HepG2 (cell line): ENCODE results near the gene AXIN2. TPM values are rescaled to one million over a fixed set of nuclear protein-coding genes. Genes with fewer than 3 reads are reported as not detected.

Source experiments
- ATAC-seq: fragments of 200-7000 bp; cut with Tn5 transposase; 3 replicates; pipeline ENCODE4 v1.9.1; 2020; ENCODE audit warnings: mild to moderate bottlenecking, moderate library complexity
- BruUV-seq: library from RNA; stranded (reverse); fragments of 400-500 nt; replicated peaks from 2 replicates; lab custom pipeline; 2021; lab: Mats Ljungman, UMichigan
- CTCF ChIA-PET: fragments of 300-600 bp; formaldehyde crosslinking; extraction: SDS; loops from one replicate; lab custom pipeline; 2021; ENCODE audit warnings: low total read pairs, inconsistent platforms, low intra/inter-chr PET ratio; lab: Yijun Ruan, JAX
- POLR2A ChIA-PET: fragments of 350-600 bp; sonication (Branson Sonifier 250); formaldehyde crosslinking; loops from one replicate; lab custom pipeline; 2020; ENCODE audit warnings: antibody characterized with exemption, inconsistent platforms; lab: Yijun Ruan, JAX
- DNase-seq: peaks from one replicate; pipeline ENCODE4 v3.0.0-alpha.2; 2015; ENCODE audit warnings: low spot score
- FAIRE-seq: peaks from 3 replicates; lab custom pipeline; 2011; peaks lifted over from hg19 to GRCh38; lab: Jason Lieb, UNC
- H2AFZ ChIP-seq: one replicate; pipeline ENCODE4 v1.6.1; 2011; ENCODE audit warnings: low read length, inconsistent platforms
- H3K27ac ChIP-seq: fragments of 300-600 bp; 3 replicates; pipeline ENCODE4 v1.8.0; 2011; ENCODE audit warnings: mixed run types, mild to moderate bottlenecking, mixed read lengths, low read length, inconsistent platforms; ENCODE audit not compliant: insufficient read depth; ENCODE audit errors: extremely low read length
- H3K27me3 ChIP-seq, 2 experiments: fragments of 200-600 bp in 1 of 2; 2 replicates in 1 of 2; 3 replicates in 1 of 2; pipeline versions ENCODE4 v1.6.0 to v1.8.0; 2011; ENCODE audit warnings: low read length in 2 of 2, mild to moderate bottlenecking in 2 of 2, moderate library complexity in 2 of 2, inconsistent platforms in 1 of 2; ENCODE audit not compliant: insufficient read depth in 2 of 2, control insufficient read depth in 1 of 2
- H3K36me3 ChIP-seq, 2 experiments: fragments of 200-600 bp in 1 of 2; replicated peaks in 1 of 2; 2 replicates in 1 of 2; 3 replicates in 1 of 2; pipeline versions ENCODE4 v1.5.1 to v1.8.0; 2011; ENCODE audit warnings: low read length in 2 of 2, inconsistent platforms in 1 of 2; ENCODE audit not compliant: insufficient read depth in 2 of 2, control insufficient read depth in 1 of 2
- H3K4me1 ChIP-seq: 2 replicates; pipeline ENCODE4 v1.5.1; 2012; ENCODE audit warnings: low read length, inconsistent platforms; ENCODE audit not compliant: insufficient read depth
- H3K4me2 ChIP-seq: 2 replicates; pipeline ENCODE4 v1.6.0; 2011; ENCODE audit warnings: low read depth, low read length, inconsistent platforms
- H3K4me3 ChIP-seq, 3 experiments: fragments of 200-600 bp in 1 of 3; sonication (generic), shearing (Covaris generic) in 1 of 3; replicated peaks in 1 of 3; 2 replicates each; pipeline ENCODE4 v1.5.1; 2011 to 2016; ENCODE audit warnings: low read length in 3 of 3, inconsistent platforms in 2 of 3, low read depth in 2 of 3, mild to moderate bottlenecking in 2 of 3, control low read depth in 1 of 3, mixed read lengths in 1 of 3; ENCODE audit not compliant: insufficient read depth in 1 of 3
- H3K79me2 ChIP-seq: one replicate; pipeline ENCODE4 v1.6.1; 2011; ENCODE audit warnings: low read length, inconsistent platforms; ENCODE audit not compliant: insufficient read depth
- H3K9ac ChIP-seq: 2 replicates; pipeline ENCODE4 v1.6.0; 2011; ENCODE audit warnings: mild to moderate bottlenecking, low read depth, low read length, inconsistent platforms; ENCODE audit not compliant: insufficient read depth
- H3K9me3 ChIP-seq: 2 replicates; pipeline ENCODE4 v1.5.1; 2012; ENCODE audit warnings: mild to moderate bottlenecking, low read length
- H4K20me1 ChIP-seq: 2 replicates; pipeline ENCODE4 v1.6.0; 2011; ENCODE audit warnings: inconsistent platforms, mild to moderate bottlenecking, low read length, moderate library complexity; ENCODE audit not compliant: insufficient read depth
- ARHGAP35 ChIP-seq: sonication (generic); formaldehyde crosslinking; IDR thresholded peaks from 2 replicates; pipeline ENCODE4 v1.9.0; 2022; ENCODE audit warnings: mild to moderate bottlenecking, inconsistent platforms, moderate library complexity, missing genetic modification reagents, borderline replicate concordance
- BRD4 ChIP-seq: sonication (generic); formaldehyde crosslinking; IDR thresholded peaks from 2 replicates; pipeline ENCODE4 v1.4.0; 2020; ENCODE audit warnings: missing genetic modification reagents
- REXO4 ChIP-seq: sonication (generic); formaldehyde crosslinking; IDR thresholded peaks from 2 replicates; pipeline ENCODE4 v1.8.0; 2022; ENCODE audit warnings: missing genetic modification reagents, mild to moderate bottlenecking, borderline replicate concordance
- TCF12 ChIP-seq, 2 experiments: fragments of 450-650 bp in 1 of 2; sonication (generic) in 1 of 2; formaldehyde crosslinking in 1 of 2; IDR thresholded peaks; 2 replicates each; pipeline versions ENCODE4 v1.6.1 to v1.8.0; 2017 to 2022; ENCODE audit warnings: antibody characterized with exemption in 1 of 2, mild to moderate bottlenecking in 1 of 2, missing genetic modification reagents in 1 of 2, moderate library complexity in 1 of 2
- THAP11 ChIP-seq: IDR thresholded peaks from 2 replicates; pipeline ENCODE4 v1.6.1; 2016; ENCODE audit warnings: missing biosample characterization, missing genetic modification reagents
- ZNF136 ChIP-seq: sonication (generic); formaldehyde crosslinking; IDR thresholded peaks from 2 replicates; pipeline ENCODE4 v1.8.1; 2022; ENCODE audit warnings: low read depth, mild to moderate bottlenecking, moderate library complexity, missing genetic modification reagents
- ZNF143 ChIP-seq: sonication (generic); formaldehyde crosslinking; IDR thresholded peaks from 2 replicates; pipeline ENCODE4 v1.4.0; 2020; ENCODE audit warnings: missing genetic modification reagents
- ZNF572 ChIP-seq: sonication (generic); formaldehyde crosslinking; IDR thresholded peaks from 2 replicates; pipeline ENCODE4 v1.5.1; 2020; ENCODE audit warnings: mild to moderate bottlenecking, missing genetic modification reagents
- WGBS: methylation state at CpG from one replicate; pipeline ENCODE4 v1.1.6; 2017; ENCODE audit warnings: low lambda C conversion rate; 5-methylcytosine and 5-hydroxymethylcytosine counted together
- in situ Hi-C: cut with HindIII; loops from 2 replicates; pipeline ENCODE4 v1.10.0; 2017; ENCODE audit warnings: low pct_unique_long_range_greater_than_20kb; ENCODE audit not compliant: extremely low pct_ligation_motif_present
- intact Hi-C: fragments of 100-400 bp; cut with micrococcal nuclease; formaldehyde crosslinking; loops from one replicate; pipeline ENCODE4 v1.10.0; 2022; ENCODE audit not compliant: unreplicated experiment
- polyA plus RNA-seq, 8 experiments: library from polyadenylated mRNA; depleted of rRNA in 3 of 8; stranded (reverse) in 7 of 8; unstranded in 1 of 8; fragments of >200 nt; fragmentation: Illumina TruSeq in 4 of 8; extraction: Trizol in 4 of 8; gene quantifications; 2 replicates each; pipeline versions ENCODE4 v1.2.1 to v1.2.3, GENCODE V29; 2011 to 2016; ENCODE audit warnings: low read depth in 4 of 8, missing spikeins in 1 of 8, mixed read lengths in 1 of 8; ENCODE audit not compliant: insufficient read depth in 1 of 8
- total RNA-seq, 5 experiments: library from RNA; depleted of rRNA; stranded (reverse); fragments of >200 nt; fragmentation: Illumina TruSeq; extraction: Trizol; gene quantifications; 2 replicates each; pipeline ENCODE4 v1.2.3, GENCODE V29; 2016; ENCODE audit warnings: low read depth in 1 of 5
- TF ChIP-seq, protein P1 (sequence below): sonication (generic); formaldehyde crosslinking; IDR thresholded peaks from 2 replicates; pipeline ENCODE4 v1.8.0; 2022; ENCODE audit warnings: mild to moderate bottlenecking, missing genetic modification reagents; ENCODE audit not compliant: insufficient replicate concordance
- TF ChIP-seq, protein P2 (sequence below): sonication (generic); formaldehyde crosslinking; IDR thresholded peaks from 2 replicates; pipeline ENCODE4 v1.9.0; 2021; ENCODE audit warnings: missing genetic modification reagents, mild to moderate bottlenecking, borderline replicate concordance
- TF ChIP-seq, protein P3 (sequence below), 2 experiments: sonication (generic) in 1 of 2; formaldehyde crosslinking in 1 of 2; IDR thresholded peaks; 2 replicates each; pipeline versions ENCODE4 v1.4.0 to v1.6.1; 2016 to 2020; ENCODE audit warnings: borderline replicate concordance in 1 of 2, low read depth in 1 of 2, mild to moderate bottlenecking in 1 of 2, missing genetic modification reagents in 1 of 2
- TF ChIP-seq, protein P4 (sequence below): sonication (generic); formaldehyde crosslinking; IDR thresholded peaks from 2 replicates; pipeline ENCODE4 v1.8.0; 2022; ENCODE audit warnings: low read depth, missing genetic modification reagents
- TF ChIP-seq, protein P5 (sequence below): IDR thresholded peaks from 2 replicates; pipeline ENCODE4 v1.6.1; 2016
- TF ChIP-seq, protein P6 (sequence below): sonication (generic); formaldehyde crosslinking; IDR thresholded peaks from 2 replicates; pipeline ENCODE4 v1.8.0; 2022; ENCODE audit warnings: mild to moderate bottlenecking, missing genetic modification reagents, moderate library complexity

AXIN2 gene
- total and polyA plus RNA-seq, 2 of the 13 experiments (the other 11 are each of a cell fraction or from before 2014, with no cell fraction given): 58.6 to 63.4 TPM

DNA sequence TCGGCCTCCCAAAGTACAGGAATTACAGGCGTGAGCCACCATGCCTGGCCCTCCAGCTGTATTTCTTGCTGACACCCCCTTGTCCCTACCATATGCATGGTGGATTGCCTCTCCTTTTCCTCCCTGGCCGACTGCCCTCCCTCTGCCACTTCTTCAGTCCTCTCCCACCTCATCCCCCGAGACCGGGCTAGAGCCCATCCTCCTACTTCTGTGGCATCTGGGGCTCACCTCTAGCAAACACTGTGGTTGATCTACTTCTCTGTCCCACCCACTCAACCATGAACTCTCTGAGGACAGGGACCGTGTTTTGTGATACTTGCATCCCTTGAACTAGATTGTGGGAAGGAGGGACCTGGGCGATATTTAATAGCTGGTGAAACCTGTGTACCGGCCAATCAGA is 7.5 kb upstream of the AXIN2 start:
- 78% methylated on average over 8 of the region's 8 CpGs for WGBS
- intact Hi-C loops: no loop called here
- in situ Hi-C loops: no loop called here
- H3K79me2 ChIP-seq: no peaks in the 10 kb centered on the region
- CTCF ChIA-PET: no interaction called here
- H3K27ac ChIP-seq: no peak overlapping the region
- no peaks in the 10 kb centered on the region for H4K20me1 ChIP-seq
- FAIRE-seq (no peak), DNase-seq (no peak), ATAC-seq (no peak)
- H3K4me2 ChIP-seq: no peak overlapping the region
- H3K9me3 ChIP-seq: no peaks in the 10 kb centered on the region
- no peak overlapping the region for H2AFZ ChIP-seq
- no peak overlapping the region for H3K9ac ChIP-seq
- POLR2A ChIA-PET: interaction anchor here (1.5 kb wide), 1 partner anchor 10 kb away, joined by 3 read pairs; no protein-coding TSS in a partner anchor
- H3K4me3 ChIP-seq: no peak overlapping the region
- H3K27me3 ChIP-seq: no peaks in the 10 kb centered on the region
- H3K4me1 ChIP-seq: peaks cover 42% of the 10 kb centered on the region
- no TSS peak for BruUV-seq
- no peaks in the 10 kb centered on the region for H3K36me3 ChIP-seq
- no peak for TF ChIP-seq ZNF572 (CRISPR knock-in tag)
- no peak for TF ChIP-seq THAP11 (CRISPR knock-in tag)
- TF ChIP-seq, protein P1, sequence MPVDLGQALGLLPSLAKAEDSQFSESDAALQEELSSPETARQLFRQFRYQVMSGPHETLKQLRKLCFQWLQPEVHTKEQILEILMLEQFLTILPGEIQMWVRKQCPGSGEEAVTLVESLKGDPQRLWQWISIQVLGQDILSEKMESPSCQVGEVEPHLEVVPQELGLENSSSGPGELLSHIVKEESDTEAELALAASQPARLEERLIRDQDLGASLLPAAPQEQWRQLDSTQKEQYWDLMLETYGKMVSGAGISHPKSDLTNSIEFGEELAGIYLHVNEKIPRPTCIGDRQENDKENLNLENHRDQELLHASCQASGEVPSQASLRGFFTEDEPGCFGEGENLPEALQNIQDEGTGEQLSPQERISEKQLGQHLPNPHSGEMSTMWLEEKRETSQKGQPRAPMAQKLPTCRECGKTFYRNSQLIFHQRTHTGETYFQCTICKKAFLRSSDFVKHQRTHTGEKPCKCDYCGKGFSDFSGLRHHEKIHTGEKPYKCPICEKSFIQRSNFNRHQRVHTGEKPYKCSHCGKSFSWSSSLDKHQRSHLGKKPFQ: no peak
- TF ChIP-seq, protein P2, sequence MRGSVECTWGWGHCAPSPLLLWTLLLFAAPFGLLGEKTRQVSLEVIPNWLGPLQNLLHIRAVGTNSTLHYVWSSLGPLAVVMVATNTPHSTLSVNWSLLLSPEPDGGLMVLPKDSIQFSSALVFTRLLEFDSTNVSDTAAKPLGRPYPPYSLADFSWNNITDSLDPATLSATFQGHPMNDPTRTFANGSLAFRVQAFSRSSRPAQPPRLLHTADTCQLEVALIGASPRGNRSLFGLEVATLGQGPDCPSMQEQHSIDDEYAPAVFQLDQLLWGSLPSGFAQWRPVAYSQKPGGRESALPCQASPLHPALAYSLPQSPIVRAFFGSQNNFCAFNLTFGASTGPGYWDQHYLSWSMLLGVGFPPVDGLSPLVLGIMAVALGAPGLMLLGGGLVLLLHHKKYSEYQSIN (CRISPR knock-in tag): no peak
- TF ChIP-seq, protein P3, sequence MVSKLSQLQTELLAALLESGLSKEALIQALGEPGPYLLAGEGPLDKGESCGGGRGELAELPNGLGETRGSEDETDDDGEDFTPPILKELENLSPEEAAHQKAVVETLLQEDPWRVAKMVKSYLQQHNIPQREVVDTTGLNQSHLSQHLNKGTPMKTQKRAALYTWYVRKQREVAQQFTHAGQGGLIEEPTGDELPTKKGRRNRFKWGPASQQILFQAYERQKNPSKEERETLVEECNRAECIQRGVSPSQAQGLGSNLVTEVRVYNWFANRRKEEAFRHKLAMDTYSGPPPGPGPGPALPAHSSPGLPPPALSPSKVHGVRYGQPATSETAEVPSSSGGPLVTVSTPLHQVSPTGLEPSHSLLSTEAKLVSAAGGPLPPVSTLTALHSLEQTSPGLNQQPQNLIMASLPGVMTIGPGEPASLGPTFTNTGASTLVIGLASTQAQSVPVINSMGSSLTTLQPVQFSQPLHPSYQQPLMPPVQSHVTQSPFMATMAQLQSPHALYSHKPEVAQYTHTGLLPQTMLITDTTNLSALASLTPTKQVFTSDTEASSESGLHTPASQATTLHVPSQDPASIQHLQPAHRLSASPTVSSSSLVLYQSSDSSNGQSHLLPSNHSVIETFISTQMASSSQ (IDR thresholded peaks at IDR 0.05; ENCODE audit: low read depth): no peak
- TF ChIP-seq, protein P3 (CRISPR knock-in tag; IDR thresholded peaks at IDR 0.05; ENCODE audit: borderline replicate concordance): no peak
- TF ChIP-seq, protein P4, sequence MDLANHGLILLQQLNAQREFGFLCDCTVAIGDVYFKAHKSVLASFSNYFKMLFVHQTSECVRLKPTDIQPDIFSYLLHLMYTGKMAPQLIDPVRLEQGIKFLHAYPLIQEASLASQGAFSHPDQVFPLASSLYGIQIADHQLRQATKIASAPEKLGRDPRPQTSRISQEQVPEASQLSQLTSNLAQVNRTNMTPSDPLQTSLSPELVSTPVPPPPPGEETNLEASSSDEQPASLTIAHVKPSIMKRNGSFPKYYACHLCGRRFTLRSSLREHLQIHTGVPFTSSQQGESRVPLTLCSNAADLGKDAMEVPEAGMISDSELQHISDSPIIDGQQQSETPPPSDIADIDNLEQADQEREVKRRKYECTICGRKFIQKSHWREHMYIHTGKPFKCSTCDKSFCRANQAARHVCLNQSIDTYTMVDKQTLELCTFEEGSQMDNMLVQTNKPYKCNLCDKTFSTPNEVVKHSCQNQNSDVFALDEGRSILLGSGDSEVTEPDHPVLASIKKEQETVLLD: no peak
- TF ChIP-seq, protein P5, sequence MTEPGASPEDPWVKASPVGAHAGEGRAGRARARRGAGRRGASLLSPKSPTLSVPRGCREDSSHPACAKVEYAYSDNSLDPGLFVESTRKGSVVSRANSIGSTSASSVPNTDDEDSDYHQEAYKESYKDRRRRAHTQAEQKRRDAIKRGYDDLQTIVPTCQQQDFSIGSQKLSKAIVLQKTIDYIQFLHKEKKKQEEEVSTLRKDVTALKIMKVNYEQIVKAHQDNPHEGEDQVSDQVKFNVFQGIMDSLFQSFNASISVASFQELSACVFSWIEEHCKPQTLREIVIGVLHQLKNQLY (CRISPR knock-in tag): no peak
- no peak for TF ChIP-seq ZNF143 (CRISPR knock-in tag)
- TF ChIP-seq ARHGAP35 (CRISPR knock-in tag): no peak
- TF ChIP-seq BRD4 (CRISPR knock-in tag): no peak
- no peak for TF ChIP-seq TCF12 (IDR thresholded peaks at IDR 0.05)
- TF ChIP-seq TCF12 (CRISPR knock-in tag; IDR thresholded peaks at IDR 0.05): no peak
- no peak for TF ChIP-seq ZNF136
- TF ChIP-seq REXO4 (CRISPR knock-in tag): no peak
- TF ChIP-seq, protein P6, sequence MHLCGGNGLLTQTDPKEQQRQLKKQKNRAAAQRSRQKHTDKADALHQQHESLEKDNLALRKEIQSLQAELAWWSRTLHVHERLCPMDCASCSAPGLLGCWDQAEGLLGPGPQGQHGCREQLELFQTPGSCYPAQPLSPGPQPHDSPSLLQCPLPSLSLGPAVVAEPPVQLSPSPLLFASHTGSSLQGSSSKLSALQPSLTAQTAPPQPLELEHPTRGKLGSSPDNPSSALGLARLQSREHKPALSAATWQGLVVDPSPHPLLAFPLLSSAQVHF (CRISPR knock-in tag): no peak
